GM18868 (cell line): ENCODE data around the gene TRIM72.
A peak's percentile ranks its signal among the peaks of the same experiment; 100 is the strongest.
"Not testable (repeated sequence)": the region's sequence is repeated elsewhere in the genome, so short reads cannot be mapped to it uniquely, and the experiment has no call there.

ENCODE experiments used
- ATAC-seq: cut with Tn5 transposase; IDR thresholded peaks from one replicate; pipeline ENCODE4 v1.9.1; 2021; ENCODE audit warnings: mild to moderate bottlenecking, moderate library complexity; ENCODE audit not compliant: unreplicated experiment

TRIM72 gene

DNA sequence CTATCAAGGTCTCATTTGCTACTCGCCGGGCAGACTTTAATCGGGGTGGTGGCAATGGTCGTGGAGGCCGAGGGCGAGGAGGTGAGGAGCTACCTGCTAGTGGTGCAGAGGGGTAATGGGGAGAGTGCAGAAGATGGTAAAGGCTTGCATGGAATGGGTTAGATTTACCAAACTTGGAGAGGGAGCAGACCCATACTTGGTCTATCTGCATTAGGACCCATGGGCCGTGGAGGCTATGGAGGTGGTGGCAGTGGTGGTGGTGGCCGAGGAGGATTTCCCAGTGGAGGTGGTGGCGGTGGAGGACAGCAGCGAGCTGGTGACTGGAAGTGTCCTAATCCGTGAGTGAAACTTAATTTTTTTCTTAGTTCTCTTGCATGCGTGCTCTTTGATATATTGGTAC lies 23.9 kb upstream of the TRIM72 start:
- ATAC-seq = no peak

DNA sequence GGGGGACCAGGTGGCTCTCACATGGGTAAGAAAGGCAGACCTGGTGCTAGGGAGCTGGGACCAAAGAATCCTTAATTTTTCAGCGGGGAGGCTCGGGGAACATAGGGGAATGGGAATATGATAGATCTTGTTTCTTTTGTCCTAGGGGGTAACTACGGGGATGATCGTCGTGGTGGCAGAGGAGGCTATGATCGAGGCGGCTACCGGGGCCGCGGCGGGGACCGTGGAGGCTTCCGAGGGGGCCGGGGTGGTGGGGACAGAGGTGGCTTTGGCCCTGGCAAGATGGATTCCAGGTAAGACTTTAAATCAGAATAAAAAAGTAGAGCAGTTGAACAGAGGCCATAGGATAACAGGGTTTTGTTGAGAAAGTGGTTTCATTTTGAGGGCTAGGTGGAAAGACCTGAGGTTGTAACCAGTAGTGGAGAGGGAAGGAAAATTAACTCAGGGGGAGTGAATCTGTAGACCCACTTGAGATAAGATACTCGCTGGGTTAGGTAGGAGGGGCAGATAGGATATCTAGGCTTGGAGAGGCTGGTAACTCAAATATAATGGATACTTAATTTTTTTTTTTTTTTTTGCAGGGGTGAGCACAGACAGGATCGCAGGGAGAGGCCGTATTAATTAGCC lies 23.0 kb upstream of the TRIM72 start:
- no peak for ATAC-seq

DNA sequence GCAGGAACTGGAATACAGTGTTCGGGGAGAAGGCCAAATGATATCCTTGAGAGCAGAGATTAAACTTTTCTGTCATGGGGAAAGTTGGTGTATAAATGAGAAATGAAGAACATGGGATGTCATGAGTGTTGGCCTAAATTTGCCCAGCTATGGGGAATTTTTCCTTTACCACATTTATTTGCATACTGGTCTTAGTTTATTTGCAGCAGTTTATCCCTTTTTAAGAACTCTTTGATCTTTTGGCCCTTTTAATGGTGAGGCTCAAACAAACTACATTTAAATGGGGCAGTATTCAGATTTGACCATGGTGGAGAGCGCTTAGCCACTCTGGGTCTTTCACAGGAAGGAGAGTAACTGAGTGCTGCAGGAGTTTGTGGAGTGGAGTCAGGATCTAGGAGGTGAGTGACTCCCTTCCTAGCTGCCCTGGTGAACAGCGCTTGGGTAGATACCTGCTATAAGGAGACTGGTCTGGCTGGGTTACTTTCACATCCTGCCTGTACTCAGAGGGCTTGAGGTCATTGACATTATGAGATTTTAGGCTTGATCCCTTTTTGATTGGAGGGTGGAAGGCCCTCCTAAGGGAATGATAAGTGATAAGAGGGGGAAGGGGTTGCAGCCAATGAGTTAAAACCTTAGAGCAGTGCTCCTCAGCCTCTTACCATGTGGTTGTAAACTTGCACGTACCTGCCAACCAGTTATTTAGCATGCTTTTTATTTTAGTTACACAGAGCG lies 22.1 kb upstream of the TRIM72 start:
- ATAC-seq = no peak

DNA sequence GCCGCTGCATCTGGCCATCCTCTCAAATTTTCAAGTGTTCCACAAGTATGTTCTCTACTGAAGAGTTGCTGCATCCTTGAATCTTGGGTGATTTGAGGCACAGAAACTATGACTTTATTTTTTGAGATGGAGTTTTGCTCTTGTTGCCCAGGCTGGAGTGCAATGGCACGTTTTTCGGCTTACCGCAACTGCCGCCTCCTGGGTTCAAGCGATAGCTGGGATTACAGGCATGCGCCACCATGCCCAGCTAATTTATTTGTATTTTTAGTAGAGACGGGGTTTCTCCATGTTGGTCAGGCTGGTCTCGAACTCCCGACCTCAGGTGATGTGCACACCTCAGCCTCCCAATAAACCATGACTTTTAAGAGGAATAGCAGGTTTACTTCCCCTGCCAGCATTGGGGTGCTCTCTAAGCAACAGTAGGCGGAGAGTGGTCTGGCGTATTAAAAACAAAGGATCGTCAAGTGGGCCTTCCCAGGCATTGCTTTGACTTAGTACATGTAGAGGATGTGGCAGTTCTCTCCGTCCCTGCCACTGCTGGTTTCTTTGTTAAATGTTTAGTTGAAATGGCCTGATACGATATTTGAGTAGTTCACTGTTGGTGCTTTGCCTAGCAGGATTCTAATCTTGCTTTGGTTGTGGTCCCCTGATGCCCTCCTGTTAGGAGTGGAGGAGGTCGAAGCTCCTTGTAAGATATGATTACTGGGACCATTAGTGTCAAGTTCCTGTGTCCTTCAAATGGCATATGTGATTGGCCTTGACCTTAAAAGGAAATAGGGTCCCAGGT lies 20.9 kb upstream of the TRIM72 start:
- ATAC-seq = no peak

DNA sequence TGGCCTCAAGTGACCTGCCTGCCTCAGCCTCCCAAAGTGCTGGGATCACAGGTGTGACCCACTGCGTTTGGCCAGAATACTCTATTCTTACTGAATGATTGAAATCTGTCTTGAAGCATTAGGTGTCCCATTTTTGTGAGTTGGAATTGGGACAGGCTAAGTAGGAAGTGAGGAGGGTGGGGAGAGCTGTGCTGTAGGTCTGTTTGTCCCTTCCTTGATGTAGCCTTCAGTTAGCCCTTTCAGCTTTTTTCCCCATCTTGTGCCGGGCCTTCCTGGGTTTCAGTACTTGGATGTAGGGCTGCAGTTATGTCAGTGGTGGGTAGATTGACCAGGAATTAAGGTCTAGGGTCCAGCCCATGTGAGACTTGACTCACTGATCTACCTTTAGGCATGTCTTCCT lies 20.0 kb upstream of the TRIM72 start:
- no peak for ATAC-seq

DNA sequence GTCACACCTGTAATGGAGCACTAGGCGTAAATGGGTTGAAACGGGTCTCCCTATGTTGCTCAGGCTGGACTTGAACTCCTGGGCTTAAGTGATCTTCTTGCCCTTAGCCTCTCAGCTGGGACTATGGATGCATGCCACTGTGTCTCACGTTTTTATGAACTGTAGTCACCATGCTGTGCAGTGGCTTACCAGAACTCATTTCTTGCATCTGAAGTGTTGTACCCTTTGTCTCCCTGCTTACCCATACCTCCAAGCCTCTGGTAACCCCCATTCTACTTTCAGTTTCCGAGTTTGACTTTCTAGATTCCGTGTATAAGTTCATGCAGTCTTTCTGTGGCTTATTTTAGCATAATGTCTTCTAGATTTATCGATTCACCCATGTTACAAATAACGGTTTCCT lies 19.0 kb upstream of the TRIM72 start:
- no peak for ATAC-seq

DNA sequence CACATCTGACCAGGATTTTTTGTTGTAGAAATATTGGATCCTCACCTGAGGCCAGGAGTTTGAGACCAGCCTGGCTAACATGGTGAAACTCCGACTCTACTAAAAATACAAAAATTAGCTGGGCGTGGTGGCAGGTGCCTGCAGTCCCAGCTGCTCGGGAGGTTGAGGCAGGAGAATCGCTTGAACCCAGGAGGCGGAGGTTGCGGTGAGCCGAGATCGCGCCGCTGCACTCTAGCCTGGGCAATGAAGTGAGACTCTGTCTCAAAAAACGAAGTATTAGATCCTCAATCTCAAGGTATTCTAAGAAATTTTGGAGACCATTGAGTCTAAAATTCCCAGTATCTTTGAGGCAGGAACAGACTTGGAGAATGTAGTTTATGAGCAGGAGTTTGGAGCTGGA lies 18.1 kb upstream of the TRIM72 start:
- not testable (repeated sequence) for ATAC-seq

DNA sequence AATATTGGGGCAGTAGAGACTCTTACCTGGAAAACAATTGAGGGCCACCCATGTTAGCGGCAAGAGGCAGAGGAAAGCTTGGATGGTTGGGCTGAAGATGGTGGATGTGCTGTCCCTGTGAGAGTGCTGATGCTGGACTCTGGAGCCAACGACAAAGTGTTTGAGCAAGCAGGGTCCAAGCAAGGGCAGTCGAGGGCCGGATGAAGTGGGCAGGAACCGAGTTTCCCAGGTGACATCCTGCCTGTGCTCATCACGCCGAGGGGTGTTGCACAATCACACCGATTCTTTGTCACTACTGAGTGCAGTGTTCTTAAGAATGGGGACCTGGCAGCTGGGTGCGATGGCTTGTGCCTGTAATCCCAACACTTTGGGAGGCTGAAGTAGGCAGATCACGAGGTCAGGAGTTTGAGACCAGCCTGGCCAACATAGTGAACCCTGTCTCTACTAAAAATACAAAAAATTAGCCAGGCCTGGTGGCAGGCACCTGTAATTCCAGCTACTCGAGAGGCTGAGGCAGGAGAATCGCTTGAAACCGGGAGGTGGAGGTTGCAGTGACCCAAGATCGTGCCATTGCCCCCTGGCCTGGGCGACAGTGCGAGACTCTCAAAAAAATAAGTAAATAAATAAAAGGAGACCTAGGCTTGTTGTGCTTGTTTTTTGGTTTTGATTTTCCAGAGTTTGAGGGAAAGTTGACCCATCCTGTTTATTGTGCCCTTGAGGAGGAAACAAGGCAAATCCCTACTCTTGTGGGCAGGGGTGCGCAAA lies 17.4 kb upstream of the TRIM72 start:
- ATAC-seq = no peak

DNA sequence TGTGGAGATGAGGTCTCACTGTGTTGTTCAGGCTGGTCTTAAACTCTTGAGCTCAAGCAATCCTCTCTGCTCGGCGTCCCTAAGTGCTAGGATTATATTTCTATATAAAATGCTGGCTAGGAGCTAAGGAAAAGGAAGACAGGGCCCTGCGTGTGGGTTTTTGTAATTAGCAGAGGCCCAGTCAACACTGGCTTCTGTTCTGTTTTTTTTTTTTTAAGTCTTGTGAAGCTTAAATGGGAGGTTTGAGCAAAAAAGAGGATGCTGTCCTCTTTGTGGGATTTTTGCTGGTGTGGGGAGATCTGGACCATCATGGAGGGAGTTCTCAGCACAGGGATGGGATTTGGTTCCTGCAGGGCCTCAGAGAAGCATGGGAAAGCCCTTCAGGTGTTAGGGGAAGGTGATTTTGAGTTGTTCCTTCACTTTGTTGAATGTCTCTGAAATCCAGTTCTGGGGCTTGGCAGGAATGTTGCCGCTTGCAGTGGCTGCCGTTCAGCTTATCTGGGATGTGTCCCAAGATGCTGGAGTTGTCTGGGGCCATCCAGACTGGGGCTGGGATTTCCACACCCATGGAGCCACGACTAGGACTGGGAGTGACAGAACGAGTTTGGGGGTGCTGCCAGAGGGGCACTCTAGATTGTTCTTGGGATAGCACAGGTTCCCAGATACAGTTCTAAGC lies 15.6 kb upstream of the TRIM72 start:
- ATAC-seq = no peak

DNA sequence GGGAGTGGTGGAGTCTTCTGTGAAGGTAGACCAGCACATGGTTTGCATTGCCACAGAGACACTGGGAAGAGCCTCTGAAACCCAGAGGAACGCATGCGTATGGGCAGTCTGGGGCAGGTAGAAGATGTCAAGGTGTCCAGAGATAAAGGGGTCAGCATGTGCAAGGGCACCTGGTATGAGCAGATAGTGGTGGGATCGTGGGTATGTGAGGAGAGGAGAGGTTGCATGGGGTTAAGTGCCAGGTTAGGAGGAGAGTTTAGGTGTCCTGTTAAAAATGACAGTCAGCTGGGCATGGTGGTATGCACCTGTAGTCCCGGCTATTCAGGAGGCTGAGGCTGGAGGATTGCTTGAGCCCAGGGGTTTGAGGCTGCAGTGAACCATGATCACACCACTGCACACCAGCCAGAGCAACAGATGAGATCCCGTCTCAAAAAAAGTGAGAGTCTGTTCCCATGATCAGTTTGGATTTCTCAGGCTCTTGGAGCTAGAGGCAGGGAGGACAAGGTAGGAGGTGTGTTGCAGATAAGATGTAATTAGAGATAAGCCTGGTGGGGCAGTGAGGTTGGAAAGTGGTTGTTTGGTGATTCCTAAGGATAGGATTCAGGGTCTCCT lies 14.4 kb upstream of the TRIM72 start:
- ATAC-seq = no peak

DNA sequence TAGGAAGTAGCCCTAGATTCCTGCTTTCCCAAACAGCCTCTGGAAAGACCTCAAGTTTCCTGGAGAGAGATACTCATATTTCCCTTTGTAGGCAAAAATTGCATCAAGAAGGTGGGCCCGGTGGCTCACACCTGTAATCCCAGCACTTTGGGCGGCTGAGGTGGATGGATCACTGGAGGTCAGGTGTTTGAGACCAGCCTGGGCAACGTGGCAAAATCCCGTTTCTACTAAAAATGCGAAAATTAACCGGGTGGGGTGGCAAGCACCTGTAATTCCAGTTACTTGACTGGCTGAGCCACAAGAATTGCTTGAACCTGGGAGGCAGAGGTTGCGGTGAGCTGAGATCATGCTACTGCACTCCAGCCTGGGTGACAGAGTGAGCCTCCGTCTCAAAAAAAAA lies 13.8 kb upstream of the TRIM72 start:
- ATAC-seq = not testable (repeated sequence)

DNA sequence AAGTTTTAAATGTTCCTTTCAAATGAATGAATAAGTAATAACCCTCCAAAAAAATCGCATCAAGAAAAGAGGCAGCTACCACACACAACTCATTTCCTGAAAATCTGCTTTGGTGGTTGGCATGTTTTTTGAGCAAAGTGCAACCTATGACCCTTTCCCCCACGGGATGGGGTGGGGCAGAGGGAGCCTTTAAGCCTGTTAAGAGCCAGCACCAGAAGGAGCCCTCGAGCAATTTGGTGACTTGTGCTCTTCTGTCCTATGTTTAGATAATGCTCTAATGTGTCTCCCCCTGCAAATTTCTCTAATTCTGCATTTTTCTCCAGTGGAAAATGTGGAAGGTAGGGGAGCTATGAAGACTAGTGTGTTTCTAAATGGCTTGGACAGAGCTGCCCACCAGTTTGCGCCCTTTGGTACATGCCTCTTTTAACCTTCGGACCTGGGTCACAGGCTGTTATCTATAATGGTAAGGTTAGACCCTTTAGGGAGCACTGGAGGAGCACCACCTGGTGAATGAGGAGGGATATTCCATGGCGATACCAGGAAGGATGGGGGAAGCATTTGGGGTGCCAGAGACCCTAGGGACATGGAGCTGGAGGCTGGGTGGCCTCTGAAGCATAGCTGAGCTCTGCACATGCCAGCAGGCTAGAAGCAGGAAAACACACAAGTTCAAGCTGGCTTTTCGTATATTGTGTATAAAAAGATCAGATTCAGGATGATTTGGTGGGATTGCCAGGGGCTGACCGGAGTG lies 12.9 kb upstream of the TRIM72 start:
- no peak for ATAC-seq

DNA sequence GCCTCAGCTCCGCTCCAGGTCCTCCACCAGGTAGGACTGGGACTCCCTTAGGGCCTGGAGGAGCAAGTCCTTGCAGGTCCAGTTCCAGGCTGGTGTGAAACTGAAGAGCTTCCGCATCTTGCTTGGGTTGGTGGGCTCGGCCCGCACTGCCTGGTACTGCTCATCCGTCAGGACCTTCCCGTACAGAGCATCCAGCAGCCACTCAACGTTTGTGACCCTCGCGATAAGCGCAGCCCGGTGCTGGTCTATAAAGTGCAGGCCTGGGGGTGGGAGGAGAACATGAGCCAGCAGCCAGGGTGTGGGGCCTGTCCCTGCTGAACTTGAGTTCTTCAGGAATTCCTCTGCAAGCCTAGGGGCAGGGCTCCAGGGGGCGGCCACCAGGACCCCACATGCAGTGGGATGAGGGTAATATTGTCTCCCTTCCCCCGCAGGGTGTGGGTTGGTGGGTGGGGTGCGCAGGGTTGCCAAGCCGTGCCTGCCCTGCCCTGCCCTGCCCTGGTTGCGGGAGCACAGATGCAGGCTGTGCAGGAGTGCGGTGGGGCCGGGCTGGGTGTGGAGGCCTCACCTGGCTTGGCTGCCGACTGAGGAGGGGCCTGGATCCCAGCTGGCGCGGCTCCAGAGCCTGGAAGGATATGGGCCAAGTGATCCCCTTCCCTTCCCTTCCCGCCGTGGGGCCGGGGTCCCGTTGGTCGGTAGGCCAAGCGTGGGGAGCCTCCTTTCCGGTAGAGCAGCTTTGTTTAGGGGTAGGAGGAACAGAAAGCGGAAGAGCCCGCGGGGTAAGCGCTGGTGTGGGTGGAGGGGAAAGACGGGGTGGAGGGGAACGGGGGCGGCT lies 12.1 kb upstream of the TRIM72 start:
- ATAC-seq = peak; percentile 53

DNA sequence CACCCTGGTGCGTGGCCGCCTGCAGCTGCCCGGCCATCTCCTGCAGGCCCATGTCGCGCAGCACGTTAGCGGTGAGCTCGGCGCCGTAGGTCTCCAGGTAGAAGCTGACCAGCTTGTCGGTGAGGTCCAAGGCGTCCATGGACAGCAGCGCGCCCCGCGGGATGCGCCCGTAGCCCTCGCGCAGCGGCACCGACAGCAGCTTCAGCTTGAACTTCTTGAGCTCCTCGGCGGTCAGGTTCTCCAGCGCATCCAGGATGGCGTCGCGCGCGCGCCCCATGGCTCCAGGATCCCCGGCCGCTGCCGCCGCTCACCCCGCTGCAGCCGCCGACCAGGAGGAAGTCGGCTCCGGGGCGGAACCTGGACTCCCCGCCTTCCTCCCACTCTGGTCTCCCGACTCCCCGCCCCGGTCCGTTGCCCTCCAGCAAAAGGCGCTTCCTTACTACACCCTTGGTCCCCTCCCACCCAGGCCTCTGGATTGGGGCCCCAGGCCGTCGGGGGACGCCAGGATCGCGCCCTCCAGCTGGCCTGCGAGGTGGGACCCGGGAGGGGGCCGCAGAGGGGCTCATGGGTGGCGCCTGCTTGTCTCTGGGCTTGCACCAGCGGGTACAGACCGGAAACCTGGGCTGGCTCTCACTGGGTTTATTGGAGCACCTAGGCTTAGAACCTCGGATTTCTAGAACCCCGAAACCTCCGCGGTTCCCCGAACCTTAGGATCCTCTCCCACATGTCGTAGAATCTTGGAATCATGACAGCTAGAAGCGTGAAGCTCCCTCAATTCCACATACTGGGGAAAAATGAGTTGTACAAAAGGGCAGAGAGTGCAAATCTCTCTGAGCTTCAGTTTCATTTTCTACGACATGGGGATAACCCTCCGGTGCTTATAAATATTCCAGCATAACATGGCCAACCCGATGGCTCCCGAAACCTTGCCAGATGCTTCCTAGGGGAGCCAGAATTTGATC lies 11.2 kb upstream of the TRIM72 start, which contains the start of gene PYCARD:
Gene PYCARD, minus strand, starts transcription at position 347 of the 962 bp plus-strand sequence. Its CDS starts 70 bp downstream, at position 277.
- ATAC-seq = peak; percentile 37

DNA sequence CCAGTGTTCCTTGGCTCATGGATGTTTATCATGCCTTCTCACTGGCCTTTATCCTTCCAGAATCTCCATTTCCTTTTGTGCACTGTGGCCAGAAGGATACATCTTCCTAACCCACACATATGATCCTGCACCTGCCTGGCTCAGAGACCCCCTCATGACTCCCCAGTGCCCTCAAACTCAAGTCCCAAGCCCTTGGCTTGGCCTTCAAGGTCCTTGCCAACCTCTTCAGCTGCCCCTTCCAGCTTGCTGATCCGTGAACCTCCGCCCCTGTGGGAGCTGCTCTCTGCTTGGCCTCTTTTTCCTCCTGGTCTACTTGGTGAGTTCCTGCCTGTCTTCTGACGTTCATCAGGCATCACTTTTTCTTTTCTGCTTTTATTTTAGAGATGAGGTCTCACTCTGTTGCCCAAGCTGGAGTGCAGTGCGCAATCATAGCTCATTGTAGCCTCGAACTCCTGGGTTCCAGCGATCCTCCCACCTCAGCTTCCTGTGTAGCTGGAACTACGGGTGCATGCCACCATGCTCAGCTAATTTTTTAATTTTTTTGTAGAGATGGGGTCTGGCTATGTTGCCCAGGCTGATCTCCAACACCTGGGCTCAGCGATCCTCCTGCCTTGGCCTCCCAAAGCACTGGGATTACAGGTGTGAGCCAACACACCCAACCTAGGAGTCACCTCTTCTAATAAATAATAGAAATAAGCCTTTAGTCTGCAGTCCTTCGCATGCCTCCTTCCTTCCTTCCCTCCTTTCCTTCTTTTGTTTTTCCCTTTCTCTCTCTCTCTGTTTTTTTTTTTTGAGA lies 8.8 kb upstream of the TRIM72 start:
- no peak for ATAC-seq

DNA sequence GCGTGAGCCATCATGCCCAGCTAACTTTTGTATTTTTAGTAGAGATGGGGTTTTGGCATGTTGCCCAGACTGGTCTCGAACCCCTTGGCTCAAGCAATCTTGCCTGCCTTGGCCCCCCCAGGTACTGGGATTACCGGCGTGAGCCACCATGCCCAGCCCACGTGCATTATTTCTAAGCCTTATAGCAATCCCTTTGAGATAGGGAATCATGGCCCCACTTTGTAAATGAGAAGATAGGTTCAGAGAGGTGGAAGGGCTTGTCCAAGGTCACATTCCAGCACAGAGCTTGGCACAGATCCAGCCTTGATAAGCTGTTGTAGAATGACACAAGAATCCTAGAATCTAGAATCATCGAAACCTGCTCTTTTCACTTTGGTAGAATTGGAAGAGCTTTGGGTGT lies 7.1 kb upstream of the TRIM72 start:
- no peak for ATAC-seq

DNA sequence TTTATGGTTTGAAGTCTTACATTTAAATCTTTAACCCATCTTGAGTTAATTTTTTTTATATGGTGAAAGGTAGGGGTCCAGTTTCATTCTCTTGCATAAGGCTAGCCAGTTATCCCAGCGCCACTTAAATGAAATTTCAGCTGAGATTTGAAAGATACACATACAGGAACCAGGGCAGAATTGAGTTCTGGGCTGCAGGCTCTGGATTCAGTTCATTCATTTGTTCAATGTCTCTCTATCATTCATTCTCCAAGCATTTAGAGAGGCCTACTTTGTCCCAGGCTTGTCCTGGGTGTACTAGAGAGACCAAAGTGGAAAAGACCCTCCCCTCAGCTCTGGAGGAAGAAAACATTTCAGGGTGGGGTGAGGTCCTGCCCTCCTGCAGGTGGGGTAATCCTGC lies 577 bp upstream of the TRIM72 start:
- ATAC-seq = no peak
